GM12873 (cell line): Measurements from ENCODE around the gene HIPK3.

Experiments used
- CTCF ChIP-seq: IDR thresholded peaks from 2 replicates; pipeline ENCODE4 v1.5.1; 2012; ENCODE audit warnings: low read depth, mild to moderate bottlenecking, moderate library complexity, low read length, control low read depth; ENCODE audit not compliant: insufficient read depth; ENCODE audit errors: missing control alignments

HIPK3 gene

GRCh38 chr11:33292311-33292710 is 35.1 kb downstream of the HIPK3 start:
- TF ChIP-seq CTCF, result no peak

GRCh38 chr11:33294224-33294623 is 37.0 kb downstream of the HIPK3 start:
- no peak for TF ChIP-seq CTCF

- no peak for TF ChIP-seq CTCF
Observed at GRCh38 chr11:33294797-33295196, 37.6 kb downstream of the HIPK3 start.

- no peak for TF ChIP-seq CTCF
Observed at GRCh38 chr11:33296695-33297094, 39.5 kb downstream of the HIPK3 start.

GRCh38 chr11:33303541-33303940 is 46.4 kb downstream of the HIPK3 start:
- TF ChIP-seq CTCF, result no peak

GRCh38 chr11:33307984-33308383 is 50.8 kb downstream of the HIPK3 start:
- no peak for TF ChIP-seq CTCF

GRCh38 chr11:33309118-33309517 is 51.9 kb downstream of the HIPK3 start:
- TF ChIP-seq CTCF, result no peak
